AG10803 (cell line): ENCODE measurements around the gene UROC1.

Experiments used
- DNase-seq: peaks from one replicate; pipeline ENCODE4 v3.0.0; 2010; ENCODE audit warnings: low read depth
- H3K4me3 ChIP-seq: 2 replicates; pipeline ENCODE4 v1.5.1; 2011; ENCODE audit warnings: mild to moderate bottlenecking, low read length, control low read depth
- CTCF ChIP-seq: conservative IDR thresholded peaks from 2 replicates; pipeline ENCODE4 v1.5.1; 2011; ENCODE audit warnings: mild to moderate bottlenecking, low read length, control low read depth, inconsistent platforms

Gene UROC1

GRCh38 chr3:126459763-126460127 is 57.8 kb downstream of the UROC1 start:
- H3K4me3 ChIP-seq = no peak overlapping the region
- no peak for TF ChIP-seq CTCF
- DNase-seq = no peak

- TF ChIP-seq CTCF = no peak
- H3K4me3 ChIP-seq = no peak overlapping the region
- DNase-seq = no peak
Measured at GRCh38 chr3:126459111-126459762, 58.3 kb downstream of the UROC1 start.

GRCh38 chr3:126456766-126457388 is 60.7 kb downstream of the UROC1 start:
- no peak overlapping the region for H3K4me3 ChIP-seq
- TF ChIP-seq CTCF = no peak
- DNase-seq = no peak

GRCh38 chr3:126456211-126456610 is 61.4 kb downstream of the UROC1 start:
- no peak for TF ChIP-seq CTCF
- H3K4me3 ChIP-seq = no peak overlapping the region
- no peak for DNase-seq

- no peak for DNase-seq
- H3K4me3 ChIP-seq = no peak overlapping the region
- no peak for TF ChIP-seq CTCF
Measured at GRCh38 chr3:126454437-126455198, 63.0 kb downstream of the UROC1 start.

- no peak for TF ChIP-seq CTCF
- H3K4me3 ChIP-seq = no peak overlapping the region
- DNase-seq = no peak
Measured at GRCh38 chr3:126454025-126454424, 63.5 kb downstream of the UROC1 start.

GRCh38 chr3:126452213-126452612 is 65.4 kb downstream of the UROC1 start:
- DNase-seq = no peak
- no peak overlapping the region for H3K4me3 ChIP-seq
- TF ChIP-seq CTCF = no peak
